ENCODE data around the gene CERS1.

Gene CERS1

GRCh38 chr19:18844806-18845329 is 51.1 kb downstream of the CERS1 start:
- no peak for DNase-seq

GRCh38 chr19:18843960-18844359 is 52.0 kb downstream of the CERS1 start:
- DNase-seq: no peak

GRCh38 chr19:18842166-18842565 is 53.8 kb downstream of the CERS1 start:
- DNase-seq: no peak

GRCh38 chr19:18841400-18841799 is 54.6 kb downstream of the CERS1 start:
- DNase-seq: no peak

GRCh38 chr19:18840288-18841267 is 55.4 kb downstream of the CERS1 start:
- DNase-seq: no peak

GRCh38 chr19:18839465-18840287 is 56.3 kb downstream of the CERS1 start:
- DNase-seq: no peak

GRCh38 chr19:18834644-18834984 is 61.3 kb downstream of the CERS1 start:
- DNase-seq: no peak

GRCh38 chr19:18833849-18834643 is 61.9 kb downstream of the CERS1 start:
- DNase-seq: peak in 1 of 51 donors; percentile 41

- DNase-seq: no peak
Measured at GRCh38 chr19:18833141-18833476, 62.8 kb downstream of the CERS1 start.

GRCh38 chr19:18832306-18833140 is 63.4 kb downstream of the CERS1 start:
- DNase-seq: peak in 2 of 51 donors; percentile 5 to 14

GRCh38 chr19:18831524-18832305 is 64.2 kb downstream of the CERS1 start, which contains the start of gene UPF1:
Gene UPF1 (plus strand): TSS chr19:18831959. CDS start chr19:18832210, 251 bp downstream.
- DNase-seq: peak; percentile 29 to 93 (median 82)

GRCh38 chr19:18830488-18830887 is 65.5 kb downstream of the CERS1 start:
- no peak for DNase-seq

GRCh38 chr19:18828786-18829185 is 67.2 kb downstream of the CERS1 start:
- no peak for DNase-seq

All from hypothalamus (tissue), 51 donors.